Measurements from ENCODE around the gene MPRIP. TPM values are rescaled to one million over a fixed set of nuclear protein-coding genes. Genes with fewer than 3 reads are reported as not detected.

The MPRIP gene
- total RNA-seq, 1 donor: 62.9 TPM

- Histone ChIP-seq H3K4me1 (ENCODE audit: insufficient read depth, low read length) (peaks cover 55% of the 10 kb centered on the region), H3K4me3 (ENCODE audit: low read length) (no peak overlapping the region), H3K27me3 (ENCODE audit: insufficient read depth, low read length) (no peaks in the 10 kb centered on the region), H3K9me3 (ENCODE audit: low read depth, low read length) (no peaks in the 10 kb centered on the region)
Observed at GRCh38 chr17:17050346-17051345, 8.4 kb downstream of the MPRIP start.

- H3K27me3 ChIP-seq (ENCODE audit: insufficient read depth, low read length): no peaks in the 10 kb centered on the region
- peaks cover 53% of the 10 kb centered on the region for H3K4me1 ChIP-seq (ENCODE audit: insufficient read depth, low read length)
- no peak overlapping the region for H3K4me3 ChIP-seq (ENCODE audit: low read length)
- no peaks in the 10 kb centered on the region for H3K9me3 ChIP-seq (ENCODE audit: low read depth, low read length)
Observed at GRCh38 chr17:17051380-17051779, 9.1 kb downstream of the MPRIP start.

GRCh38 chr17:17051791-17052461, 9.7 kb downstream of the MPRIP start:
- no peaks in the 10 kb centered on the region for H3K27me3 ChIP-seq (ENCODE audit: insufficient read depth, low read length)
- H3K9me3 ChIP-seq (ENCODE audit: low read depth, low read length): no peaks in the 10 kb centered on the region
- H3K4me3 ChIP-seq (ENCODE audit: low read length): no peak overlapping the region
- H3K4me1 ChIP-seq (ENCODE audit: insufficient read depth, low read length): peaks cover 48% of the 10 kb centered on the region

- Histone ChIP-seq H3K4me3 (ENCODE audit: low read length) (no peak overlapping the region), H3K27me3 (ENCODE audit: insufficient read depth, low read length) (no peaks in the 10 kb centered on the region), H3K4me1 (ENCODE audit: insufficient read depth, low read length) (peaks cover 41% of the 10 kb centered on the region), H3K9me3 (ENCODE audit: low read depth, low read length) (no peaks in the 10 kb centered on the region)
Observed at GRCh38 chr17:17052462-17053221, 10.4 kb downstream of the MPRIP start.

- H3K9me3 ChIP-seq (ENCODE audit: low read depth, low read length): no peaks in the 10 kb centered on the region
Observed at GRCh38 chr17:17053446-17054379, 11.5 kb downstream of the MPRIP start.

GRCh38 chr17:17054636-17055035, 12.4 kb downstream of the MPRIP start:
- H3K4me1 ChIP-seq (ENCODE audit: insufficient read depth, low read length): peaks cover 35% of the 10 kb centered on the region
- H3K9me3 ChIP-seq (ENCODE audit: low read depth, low read length): no peaks in the 10 kb centered on the region
- no peak overlapping the region for H3K4me3 ChIP-seq (ENCODE audit: low read length)
- no peaks in the 10 kb centered on the region for H3K27me3 ChIP-seq (ENCODE audit: insufficient read depth, low read length)

More at GRCh38 chr17:17053446-17054379, 11.5 kb downstream of the MPRIP start:
- H3K4me1 ChIP-seq (ENCODE audit: insufficient read depth, low read length): peaks cover 35% of the 10 kb centered on the region
- no peak overlapping the region for H3K4me3 ChIP-seq (ENCODE audit: low read length)
- H3K27me3 ChIP-seq (ENCODE audit: insufficient read depth, low read length): no peaks in the 10 kb centered on the region

- Histone ChIP-seq H3K4me1 (ENCODE audit: insufficient read depth, low read length) (peaks cover 32% of the 10 kb centered on the region), H3K4me3 (ENCODE audit: low read length) (no peak overlapping the region), H3K27me3 (ENCODE audit: insufficient read depth, low read length) (no peaks in the 10 kb centered on the region), H3K9me3 (ENCODE audit: low read depth, low read length) (no peaks in the 10 kb centered on the region)
Observed at GRCh38 chr17:17055286-17056155, 13.3 kb downstream of the MPRIP start.

GRCh38 chr17:17056156-17056539, 13.9 kb downstream of the MPRIP start:
- no peak overlapping the region for H3K4me3 ChIP-seq (ENCODE audit: low read length)
- H3K4me1 ChIP-seq (ENCODE audit: insufficient read depth, low read length): peaks cover 26% of the 10 kb centered on the region
- no peaks in the 10 kb centered on the region for H3K27me3 ChIP-seq (ENCODE audit: insufficient read depth, low read length)
- no peaks in the 10 kb centered on the region for H3K9me3 ChIP-seq (ENCODE audit: low read depth, low read length)

- Histone ChIP-seq H3K4me1 (ENCODE audit: insufficient read depth, low read length) (peaks cover 16% of the 10 kb centered on the region), H3K4me3 (ENCODE audit: low read length) (no peak overlapping the region), H3K27me3 (ENCODE audit: insufficient read depth, low read length) (no peaks in the 10 kb centered on the region), H3K9me3 (ENCODE audit: low read depth, low read length) (no peaks in the 10 kb centered on the region)
Observed at GRCh38 chr17:17057057-17057551, 14.8 kb downstream of the MPRIP start.

- Histone ChIP-seq H3K27me3 (ENCODE audit: insufficient read depth, low read length) (no peaks in the 10 kb centered on the region), H3K4me3 (ENCODE audit: low read length) (no peak overlapping the region), H3K9me3 (ENCODE audit: low read depth, low read length) (no peaks in the 10 kb centered on the region), H3K4me1 (ENCODE audit: insufficient read depth, low read length) (peaks cover 11% of the 10 kb centered on the region)
Observed at GRCh38 chr17:17058304-17058703, 16.0 kb downstream of the MPRIP start.

GRCh38 chr17:17059301-17059890, 17.1 kb downstream of the MPRIP start:
- Histone ChIP-seq H3K27me3 (ENCODE audit: insufficient read depth, low read length) (no peaks in the 10 kb centered on the region), H3K9me3 (ENCODE audit: low read depth, low read length) (no peaks in the 10 kb centered on the region), H3K4me1 (ENCODE audit: insufficient read depth, low read length) (peaks cover 18% of the 10 kb centered on the region), H3K4me3 (ENCODE audit: low read length) (no peak overlapping the region)

GRCh38 chr17:17060001-17060922, 18.0 kb downstream of the MPRIP start:
- Histone ChIP-seq H3K4me1 (ENCODE audit: insufficient read depth, low read length) (peaks cover 21% of the 10 kb centered on the region), H3K27me3 (ENCODE audit: insufficient read depth, low read length) (no peaks in the 10 kb centered on the region), H3K9me3 (ENCODE audit: low read depth, low read length) (no peaks in the 10 kb centered on the region), H3K4me3 (ENCODE audit: low read length) (no peak overlapping the region)

Data from mononuclear cell (primary cell).